Measurements from ENCODE around the gene ADM2. TPM values are rescaled to one million over a fixed set of nuclear protein-coding genes. Genes with fewer than 3 reads are reported as not detected.

The ADM2 gene
- total RNA-seq, 1 donor from 2014 or later: not detected

GRCh38 chr22:50475652-50476002 lies 5.7 kb upstream of the ADM2 start:
- Histone ChIP-seq H3K4me3 (peak overlapping the region; percentile 92 to 97), H3K9me3 (no peaks in the 10 kb centered on the region), H3K27me3 (no peaks in the 10 kb centered on the region), H3K36me3 (no peaks in the 10 kb centered on the region), H3K27ac (no peak overlapping the region), H3K4me1 (peaks cover 21 to 36% of the 10 kb centered on the region in 2 donors)
- no peak for DNase-seq (ENCODE audit: low spot score in 2 of 2)
- intact Hi-C loops (cut with DNase I): loop anchor here (1.0 kb wide), 1 partner anchor 32 kb away; the partner anchor contains the start of gene LMF2
- no peak for TF ChIP-seq CTCF (IDR thresholded peaks at IDR 0.05)

GRCh38 chr22:50476868-50477267 lies 4.5 kb upstream of the ADM2 start:
- intact Hi-C loops (cut with DNase I): no loop called here
- Histone ChIP-seq H3K36me3 (no peaks in the 10 kb centered on the region), H3K9me3 (no peaks in the 10 kb centered on the region), H3K27ac (no peak overlapping the region), H3K27me3 (peaks cover 11% of the 10 kb centered on the region), H3K4me1 (peaks cover 24 to 26% of the 10 kb centered on the region in 2 donors), H3K4me3 (no peak overlapping the region)
- TF ChIP-seq CTCF (IDR thresholded peaks at IDR 0.05): no peak
- DNase-seq (ENCODE audit: low spot score in 2 of 2): no peak

- TF ChIP-seq CTCF (IDR thresholded peaks at IDR 0.05): no peak
- Histone ChIP-seq H3K36me3 (no peaks in the 10 kb centered on the region), H3K27ac (no peak overlapping the region), H3K27me3 (peaks cover 20% of the 10 kb centered on the region), H3K9me3 (no peaks in the 10 kb centered on the region), H3K4me3 (no peak overlapping the region), H3K4me1 (peaks cover 16 to 19% of the 10 kb centered on the region in 2 donors)
- intact Hi-C loops (cut with DNase I): no loop called here
- no peak for DNase-seq (ENCODE audit: low spot score in 2 of 2)
Measured at GRCh38 chr22:50477923-50478322, 3.4 kb upstream of the ADM2 start.

GRCh38 chr22:50479721-50480120 lies 1.6 kb upstream of the ADM2 start:
- no peak for DNase-seq (ENCODE audit: low spot score in 2 of 2)
- Histone ChIP-seq H3K27ac (no peak overlapping the region), H3K4me3 (no peak overlapping the region), H3K4me1 (peaks cover 5 to 6% of the 10 kb centered on the region in 2 donors), H3K27me3 (peaks cover 20% of the 10 kb centered on the region), H3K9me3 (no peaks in the 10 kb centered on the region), H3K36me3 (no peaks in the 10 kb centered on the region)
- no peak for TF ChIP-seq CTCF (IDR thresholded peaks at IDR 0.05)
- intact Hi-C loops (cut with DNase I): no loop called here

- Histone ChIP-seq H3K27ac (no peak overlapping the region), H3K9me3 (no peaks in the 10 kb centered on the region), H3K4me1 (peaks cover 0 to 3% of the 10 kb centered on the region in 2 donors), H3K36me3 (no peaks in the 10 kb centered on the region), H3K4me3 (peak overlapping the region; percentile 54 to 58), H3K27me3 (peaks cover 20% of the 10 kb centered on the region)
- TF ChIP-seq CTCF (IDR thresholded peaks at IDR 0.05): no peak
- no peak for DNase-seq (ENCODE audit: low spot score in 2 of 2)
- intact Hi-C loops (cut with DNase I): no loop called here
Measured at GRCh38 chr22:50481045-50481439, 301 bp upstream of the ADM2 start.
